ENCODE results near the gene LCE2C. TPM values are rescaled to one million over a fixed set of nuclear protein-coding genes. Genes with fewer than 3 reads are reported as not detected.
"Not testable (repeated sequence)": the region's sequence is repeated elsewhere in the genome, so short reads cannot be mapped to it uniquely, and the experiment has no call there.

Gene LCE2C
- total RNA-seq, 1 donor from 2014 or later = not detected

DNA sequence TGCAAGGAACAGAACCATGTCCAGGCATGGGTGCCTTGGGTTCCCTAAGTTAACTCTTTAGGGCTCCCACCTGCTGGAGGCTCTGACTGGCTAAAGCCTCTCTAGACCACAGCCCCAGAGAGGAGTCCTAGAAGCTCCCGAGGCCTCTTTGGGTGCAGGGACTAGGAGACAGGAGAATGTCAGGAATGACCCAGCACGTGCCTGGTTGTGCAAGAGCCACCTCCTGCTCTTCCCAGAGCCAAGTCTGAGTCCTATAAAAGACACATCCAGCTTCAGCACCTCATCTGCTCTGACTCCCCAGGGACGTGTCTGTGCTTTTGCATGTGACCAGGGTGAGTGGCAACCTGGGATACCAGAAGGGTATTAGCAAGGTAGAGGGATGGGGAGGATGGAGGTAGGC, 12.0 kb upstream of the LCE2C start, which contains the start of gene LCE2D:
TSS of gene LCE2D (plus strand) at position 283 of the 400 bp plus-strand sequence. CDS start 726 bp downstream, outside the sequence.
- no peaks in the 10 kb centered on the region for H3K36me3 Mint-ChIP-seq (ENCODE audit: insufficient read depth)
- no peak within 1 kb of the TSS for H3K27ac Mint-ChIP-seq
- H3K9me3 Mint-ChIP-seq (ENCODE audit: low read depth) = peaks cover 58% of the 10 kb centered on the region
- H3K4me3 Mint-ChIP-seq (ENCODE audit: low read depth) = no peak within 1 kb of the TSS
- DNase-seq (ENCODE audit: low spot score, unreplicated experiment) = no peak
- TF ChIP-seq, protein P1, sequence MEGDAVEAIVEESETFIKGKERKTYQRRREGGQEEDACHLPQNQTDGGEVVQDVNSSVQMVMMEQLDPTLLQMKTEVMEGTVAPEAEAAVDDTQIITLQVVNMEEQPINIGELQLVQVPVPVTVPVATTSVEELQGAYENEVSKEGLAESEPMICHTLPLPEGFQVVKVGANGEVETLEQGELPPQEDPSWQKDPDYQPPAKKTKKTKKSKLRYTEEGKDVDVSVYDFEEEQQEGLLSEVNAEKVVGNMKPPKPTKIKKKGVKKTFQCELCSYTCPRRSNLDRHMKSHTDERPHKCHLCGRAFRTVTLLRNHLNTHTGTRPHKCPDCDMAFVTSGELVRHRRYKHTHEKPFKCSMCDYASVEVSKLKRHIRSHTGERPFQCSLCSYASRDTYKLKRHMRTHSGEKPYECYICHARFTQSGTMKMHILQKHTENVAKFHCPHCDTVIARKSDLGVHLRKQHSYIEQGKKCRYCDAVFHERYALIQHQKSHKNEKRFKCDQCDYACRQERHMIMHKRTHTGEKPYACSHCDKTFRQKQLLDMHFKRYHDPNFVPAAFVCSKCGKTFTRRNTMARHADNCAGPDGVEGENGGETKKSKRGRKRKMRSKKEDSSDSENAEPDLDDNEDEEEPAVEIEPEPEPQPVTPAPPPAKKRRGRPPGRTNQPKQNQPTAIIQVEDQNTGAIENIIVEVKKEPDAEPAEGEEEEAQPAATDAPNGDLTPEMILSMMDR (IDR thresholded peaks at IDR 0.05; ENCODE audit: unreplicated experiment) = no peak
- H3K4me1 Mint-ChIP-seq (ENCODE audit: low read depth) = no peaks in the 10 kb centered on the region
- H3K27me3 Mint-ChIP-seq = no peaks in the 10 kb centered on the region

DNA sequence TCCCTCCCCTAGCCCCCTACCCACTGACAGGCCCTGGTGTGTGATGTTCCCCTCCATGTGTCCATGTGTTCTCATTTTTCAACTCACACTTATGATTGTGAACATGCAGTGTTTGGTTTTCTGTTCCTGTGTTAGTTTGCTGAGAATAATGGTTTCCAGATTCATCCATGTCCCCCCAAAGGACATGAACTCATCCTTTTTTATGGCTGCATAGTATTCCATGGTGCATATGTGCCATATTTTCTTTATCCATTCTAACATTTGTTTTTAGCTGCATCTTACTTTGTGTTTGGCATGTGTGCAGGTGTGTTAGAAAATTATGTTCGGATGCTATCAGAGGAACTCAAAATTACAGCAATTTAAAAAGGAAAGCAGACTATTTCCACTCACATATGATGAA, 8.9 kb upstream of the LCE2C start:
- not testable (repeated sequence) for DNase-seq (ENCODE audit: low spot score, unreplicated experiment); H3K4me3 Mint-ChIP-seq (ENCODE audit: low read depth); H3K36me3 Mint-ChIP-seq (ENCODE audit: insufficient read depth); H3K4me1 Mint-ChIP-seq (ENCODE audit: low read depth); H3K27ac Mint-ChIP-seq; H3K27me3 Mint-ChIP-seq
- peaks cover 65% of the 10 kb centered on the region for H3K9me3 Mint-ChIP-seq (ENCODE audit: low read depth)

DNA sequence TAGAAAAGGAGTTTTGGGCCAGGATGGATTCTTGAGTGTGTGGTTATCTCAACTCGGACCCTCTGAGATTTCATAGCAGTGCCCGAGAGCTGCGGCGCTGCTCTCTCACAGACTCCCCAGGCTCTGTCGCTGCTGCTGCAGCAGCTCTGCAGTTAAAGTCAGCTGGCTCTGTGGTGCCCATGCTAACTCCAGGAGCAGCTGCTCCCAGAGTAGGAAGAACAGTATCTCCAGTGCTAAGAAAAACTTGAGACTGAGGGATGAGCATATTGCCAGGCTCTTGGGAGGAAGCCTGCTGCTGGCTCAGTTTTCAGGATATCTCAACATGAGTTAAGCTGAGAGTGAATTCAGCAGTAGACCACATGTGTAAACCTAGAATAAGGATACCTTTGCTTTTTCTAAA, 7.4 kb upstream of the LCE2C start:
- TF ChIP-seq, protein P1 (IDR thresholded peaks at IDR 0.05; ENCODE audit: unreplicated experiment) = no peak
- Mint-ChIP-seq H3K4me3 (ENCODE audit: low read depth) (no peak overlapping the region), H3K36me3 (ENCODE audit: insufficient read depth) (peaks cover 2% of the 10 kb centered on the region), H3K9me3 (ENCODE audit: low read depth) (peaks cover 66% of the 10 kb centered on the region), H3K27ac (no peak overlapping the region), H3K27me3 (no peaks in the 10 kb centered on the region), H3K4me1 (ENCODE audit: low read depth) (no peaks in the 10 kb centered on the region)
- no peak for DNase-seq (ENCODE audit: low spot score, unreplicated experiment)

DNA sequence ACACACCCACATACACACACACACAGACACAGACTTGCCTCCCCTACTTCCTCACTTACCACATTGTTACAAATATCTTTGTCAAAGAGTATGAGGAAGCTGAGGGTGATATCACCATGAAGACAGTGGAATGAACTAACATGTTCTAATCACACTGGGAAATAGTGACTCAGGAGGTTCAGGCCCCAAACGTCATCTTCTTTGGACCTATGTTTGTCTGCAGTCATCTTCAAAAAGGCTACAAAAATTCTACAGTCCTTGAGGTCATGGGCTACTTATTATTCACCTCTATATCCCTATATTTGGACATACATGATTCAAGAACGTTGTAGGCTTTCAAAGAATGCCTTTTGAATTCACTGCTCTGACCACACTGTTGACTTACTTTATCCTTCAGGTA, 2.1 kb upstream of the LCE2C start:
- TF ChIP-seq, protein P1 (IDR thresholded peaks at IDR 0.05; ENCODE audit: unreplicated experiment) = no peak
- Mint-ChIP-seq H3K4me3 (ENCODE audit: low read depth) (no peak overlapping the region), H3K36me3 (ENCODE audit: insufficient read depth) (peaks cover 5% of the 10 kb centered on the region), H3K4me1 (ENCODE audit: low read depth) (no peaks in the 10 kb centered on the region), H3K27ac (no peak overlapping the region), H3K9me3 (ENCODE audit: low read depth) (peaks cover 66% of the 10 kb centered on the region), H3K27me3 (no peaks in the 10 kb centered on the region)
- no peak for DNase-seq (ENCODE audit: low spot score, unreplicated experiment)

DNA sequence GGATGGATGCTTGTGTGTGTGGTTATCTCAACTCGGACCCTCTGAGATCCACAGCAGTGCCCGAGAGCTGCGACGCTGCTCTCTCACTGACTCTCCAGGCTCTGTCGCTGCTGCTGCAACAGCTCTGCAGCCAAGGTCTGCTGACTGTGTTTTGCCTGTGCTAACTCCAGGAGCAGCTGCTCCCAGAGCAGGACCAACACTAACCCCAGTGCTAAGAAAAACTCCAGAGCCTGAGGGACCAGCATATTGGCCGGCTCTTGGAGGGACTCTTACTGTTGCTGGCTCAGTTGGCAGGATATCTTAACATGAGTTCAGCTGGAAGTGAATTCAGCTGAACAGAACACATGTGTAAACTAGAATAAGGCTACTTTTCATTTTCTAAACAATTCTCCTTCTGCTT, 4.4 kb downstream of the LCE2C start:
- H3K9me3 Mint-ChIP-seq (ENCODE audit: low read depth) = peaks cover 54% of the 10 kb centered on the region
- DNase-seq (ENCODE audit: low spot score, unreplicated experiment) = no peak
- no peak overlapping the region for H3K27ac Mint-ChIP-seq
- H3K4me3 Mint-ChIP-seq (ENCODE audit: low read depth) = no peak overlapping the region
- peaks cover 3% of the 10 kb centered on the region for H3K36me3 Mint-ChIP-seq (ENCODE audit: insufficient read depth)
- H3K27me3 Mint-ChIP-seq = no peaks in the 10 kb centered on the region
- TF ChIP-seq, protein P1 (IDR thresholded peaks at IDR 0.05; ENCODE audit: unreplicated experiment) = no peak
- H3K4me1 Mint-ChIP-seq (ENCODE audit: low read depth) = no peaks in the 10 kb centered on the region

DNA sequence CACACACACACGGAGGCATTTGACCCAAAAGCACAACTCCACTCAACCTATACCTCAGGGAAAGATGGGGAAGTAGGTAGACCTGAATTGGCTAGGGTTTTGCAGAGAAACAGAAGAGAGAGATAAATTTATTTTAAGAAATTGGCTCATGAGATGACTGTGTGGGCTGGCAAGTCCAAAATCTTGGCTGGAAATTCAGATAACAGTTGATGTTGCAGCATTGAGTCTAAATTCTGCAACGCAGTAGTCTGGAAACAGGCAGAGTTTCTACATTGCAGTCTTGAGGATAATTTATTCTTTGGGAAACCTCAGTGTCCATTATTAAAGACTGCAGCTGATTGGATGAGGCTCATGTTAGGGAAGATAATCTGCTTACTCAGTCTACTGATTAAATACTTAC, 6.5 kb downstream of the LCE2C start:
- TF ChIP-seq, protein P1 (IDR thresholded peaks at IDR 0.05; ENCODE audit: unreplicated experiment) = no peak

More for the DNA sequence above, 6.5 kb downstream of the LCE2C start:
- Mint-ChIP-seq H3K27me3 (no peaks in the 10 kb centered on the region), H3K4me1 (ENCODE audit: low read depth) (no peaks in the 10 kb centered on the region), H3K9me3 (ENCODE audit: low read depth) (peaks cover 50% of the 10 kb centered on the region), H3K36me3 (ENCODE audit: insufficient read depth) (peaks cover 2% of the 10 kb centered on the region), H3K4me3 (ENCODE audit: low read depth) (no peak overlapping the region), H3K27ac (no peak overlapping the region)
- DNase-seq (ENCODE audit: low spot score, unreplicated experiment) = no peak
